Measurements from ENCODE around the gene MYBPHL. TPM values are rescaled to one million over a fixed set of nuclear protein-coding genes. Genes with fewer than 3 reads are reported as not detected.

The MYBPHL gene
- total RNA-seq, 2 experiments from 2014 or later, result not detected

- Mint-ChIP-seq H3K27me3 (ENCODE audit: low read depth) (no peaks in the 10 kb centered on the region), H3K9me3 (ENCODE audit: insufficient read depth) (no peaks in the 10 kb centered on the region), H3K4me1 (ENCODE audit: low read depth) (no peaks in the 10 kb centered on the region), H3K36me3 (ENCODE audit: low read depth) (no peaks in the 10 kb centered on the region), H3K27ac (no peak overlapping the region), H3K4me3 (no peak overlapping the region)
- ATAC-seq, result no peak
- POLR2A ChIA-PET, result no interaction called here
- CTCF ChIA-PET, result no interaction called here
- no peak for DNase-seq
Measured at GRCh38 chr1:109301874-109302273, 4.9 kb downstream of the MYBPHL start.

- no peak overlapping the region for H3K27ac Mint-ChIP-seq
- H3K9me3 Mint-ChIP-seq (ENCODE audit: insufficient read depth), result no peaks in the 10 kb centered on the region
- no peak for DNase-seq
- H3K36me3 Mint-ChIP-seq (ENCODE audit: low read depth), result no peaks in the 10 kb centered on the region
- ChIA-PET CTCF (interaction anchor here (1.8 kb wide), 1 partner anchor 23 kb away, joined by 4 read pairs; no protein-coding TSS in a partner anchor), POLR2A (no interaction called here)
- H3K4me3 Mint-ChIP-seq, result no peak overlapping the region
- H3K27me3 Mint-ChIP-seq (ENCODE audit: low read depth), result peaks cover under 1% of the 10 kb centered on the region
- H3K4me1 Mint-ChIP-seq (ENCODE audit: low read depth), result peaks cover under 1% of the 10 kb centered on the region
- ATAC-seq, result no peak
Measured at GRCh38 chr1:109300650-109301151, 6.1 kb downstream of the MYBPHL start.

- H3K9me3 Mint-ChIP-seq (ENCODE audit: insufficient read depth), result no peaks in the 10 kb centered on the region
- H3K36me3 Mint-ChIP-seq (ENCODE audit: low read depth), result no peaks in the 10 kb centered on the region
- ATAC-seq, result no peak
- H3K4me3 Mint-ChIP-seq, result no peak overlapping the region
- peaks cover 8% of the 10 kb centered on the region for H3K27me3 Mint-ChIP-seq (ENCODE audit: low read depth)
- H3K27ac Mint-ChIP-seq, result no peak overlapping the region
- no peak for DNase-seq
- H3K4me1 Mint-ChIP-seq (ENCODE audit: low read depth), result peaks cover 2% of the 10 kb centered on the region
- CTCF ChIA-PET, result interaction anchor here (1.8 kb wide), 1 partner anchor 22 kb away, joined by 4 read pairs; no protein-coding TSS in a partner anchor
- POLR2A ChIA-PET, result no interaction called here
Measured at GRCh38 chr1:109299558-109300343, 7.1 kb downstream of the MYBPHL start.

- no peaks in the 10 kb centered on the region for H3K36me3 Mint-ChIP-seq (ENCODE audit: low read depth)
- H3K4me1 Mint-ChIP-seq (ENCODE audit: low read depth), result peaks cover 2% of the 10 kb centered on the region
- no peaks in the 10 kb centered on the region for H3K9me3 Mint-ChIP-seq (ENCODE audit: insufficient read depth)
- peaks cover 16% of the 10 kb centered on the region for H3K27me3 Mint-ChIP-seq (ENCODE audit: low read depth)
- H3K4me3 Mint-ChIP-seq, result no peak overlapping the region
- ATAC-seq (no peak), DNase-seq (no peak)
- ChIA-PET CTCF (interaction anchor here (1.8 kb wide), 1 partner anchor 22 kb away, joined by 4 read pairs; no protein-coding TSS in a partner anchor), POLR2A (no interaction called here)
- no peak overlapping the region for H3K27ac Mint-ChIP-seq
Measured at GRCh38 chr1:109298666-109299557, 7.9 kb downstream of the MYBPHL start.

GRCh38 chr1:109296782-109297181 is 10.0 kb downstream of the MYBPHL start:
- ATAC-seq, result no peak
- POLR2A ChIA-PET, result no interaction called here
- no peaks in the 10 kb centered on the region for H3K9me3 Mint-ChIP-seq (ENCODE audit: insufficient read depth)
- H3K4me1 Mint-ChIP-seq (ENCODE audit: low read depth), result peaks cover 2% of the 10 kb centered on the region
- DNase-seq, result no peak
- CTCF ChIA-PET, result interaction anchor here (1.2 kb wide), 1 partner anchor 20 kb away, joined by 4 read pairs; no protein-coding TSS in a partner anchor
- H3K4me3 Mint-ChIP-seq, result no peak overlapping the region
- H3K27ac Mint-ChIP-seq, result no peak overlapping the region
- peaks cover 20% of the 10 kb centered on the region for H3K27me3 Mint-ChIP-seq (ENCODE audit: low read depth)
- H3K36me3 Mint-ChIP-seq (ENCODE audit: low read depth), result no peaks in the 10 kb centered on the region

- no peak for DNase-seq
- no peak overlapping the region for H3K27ac Mint-ChIP-seq
- ATAC-seq, result no peak
- peaks cover 20% of the 10 kb centered on the region for H3K27me3 Mint-ChIP-seq (ENCODE audit: low read depth)
- no peaks in the 10 kb centered on the region for H3K9me3 Mint-ChIP-seq (ENCODE audit: insufficient read depth)
- POLR2A ChIA-PET, result no interaction called here
- no peak overlapping the region for H3K4me3 Mint-ChIP-seq
- CTCF ChIA-PET, result no interaction called here
- peaks cover 2% of the 10 kb centered on the region for H3K4me1 Mint-ChIP-seq (ENCODE audit: low read depth)
- H3K36me3 Mint-ChIP-seq (ENCODE audit: low read depth), result no peaks in the 10 kb centered on the region
Measured at GRCh38 chr1:109295712-109296415, 10.9 kb downstream of the MYBPHL start.

GRCh38 chr1:109294481-109294880 is 12.3 kb downstream of the MYBPHL start:
- H3K9me3 Mint-ChIP-seq (ENCODE audit: insufficient read depth), result no peaks in the 10 kb centered on the region
- no peaks in the 10 kb centered on the region for H3K36me3 Mint-ChIP-seq (ENCODE audit: low read depth)
- H3K27ac Mint-ChIP-seq, result no peak overlapping the region
- ChIA-PET CTCF (no interaction called here), POLR2A (no interaction called here)
- H3K4me3 Mint-ChIP-seq, result no peak overlapping the region
- peaks cover 2% of the 10 kb centered on the region for H3K4me1 Mint-ChIP-seq (ENCODE audit: low read depth)
- no peak for DNase-seq
- ATAC-seq, result no peak
- H3K27me3 Mint-ChIP-seq (ENCODE audit: low read depth), result peaks cover 22% of the 10 kb centered on the region

GRCh38 chr1:109293026-109293425 is 13.8 kb downstream of the MYBPHL start:
- ATAC-seq, result no peak
- CTCF ChIA-PET, result interaction anchor here (1.5 kb wide), 1 partner anchor 108 kb away, joined by 3 read pairs; no protein-coding TSS in a partner anchor
- no peak for DNase-seq
- Mint-ChIP-seq H3K27ac (no peak overlapping the region), H3K36me3 (ENCODE audit: low read depth) (no peaks in the 10 kb centered on the region), H3K4me3 (no peak overlapping the region), H3K9me3 (ENCODE audit: insufficient read depth) (no peaks in the 10 kb centered on the region), H3K4me1 (ENCODE audit: low read depth) (peaks cover 2% of the 10 kb centered on the region), H3K27me3 (ENCODE audit: low read depth) (peaks cover 31% of the 10 kb centered on the region)
- POLR2A ChIA-PET, result no interaction called here

GRCh38 chr1:109292364-109292763 is 14.4 kb downstream of the MYBPHL start:
- H3K27me3 Mint-ChIP-seq (ENCODE audit: low read depth), result peaks cover 35% of the 10 kb centered on the region
- no peak for DNase-seq
- no peak overlapping the region for H3K27ac Mint-ChIP-seq
- H3K9me3 Mint-ChIP-seq (ENCODE audit: insufficient read depth), result no peaks in the 10 kb centered on the region
- POLR2A ChIA-PET, result no interaction called here
- H3K36me3 Mint-ChIP-seq (ENCODE audit: low read depth), result no peaks in the 10 kb centered on the region
- H3K4me3 Mint-ChIP-seq, result no peak overlapping the region
- H3K4me1 Mint-ChIP-seq (ENCODE audit: low read depth), result peaks cover 2% of the 10 kb centered on the region
- no peak for ATAC-seq
- CTCF ChIA-PET, result interaction anchor here (1.5 kb wide), 1 partner anchor 109 kb away, joined by 3 read pairs; no protein-coding TSS in a partner anchor

- POLR2A ChIA-PET, result no interaction called here
- no peak overlapping the region for H3K27ac Mint-ChIP-seq
Measured at GRCh38 chr1:109290998-109291397, 15.8 kb downstream of the MYBPHL start.

GRCh38 chr1:109290137-109290536 is 16.7 kb downstream of the MYBPHL start:
- CTCF ChIA-PET, result interaction anchor here (1.5 kb wide), 1 partner anchor 109 kb away, joined by 5 read pairs; no protein-coding TSS in a partner anchor
- no peaks in the 10 kb centered on the region for H3K4me1 Mint-ChIP-seq (ENCODE audit: low read depth)
- H3K27me3 Mint-ChIP-seq (ENCODE audit: low read depth), result peaks cover 33% of the 10 kb centered on the region
- H3K4me3 Mint-ChIP-seq, result no peak overlapping the region
- ATAC-seq (no peak), DNase-seq (no peak)
- H3K27ac Mint-ChIP-seq, result no peak overlapping the region
- H3K9me3 Mint-ChIP-seq (ENCODE audit: insufficient read depth), result no peaks in the 10 kb centered on the region
- POLR2A ChIA-PET, result no interaction called here
- H3K36me3 Mint-ChIP-seq (ENCODE audit: low read depth), result no peaks in the 10 kb centered on the region

More at GRCh38 chr1:109290998-109291397, 15.8 kb downstream of the MYBPHL start:
- DNase-seq (no peak), ATAC-seq (no peak)
- H3K4me3 Mint-ChIP-seq, result no peak overlapping the region
- no peaks in the 10 kb centered on the region for H3K36me3 Mint-ChIP-seq (ENCODE audit: low read depth)
- H3K27me3 Mint-ChIP-seq (ENCODE audit: low read depth), result peaks cover 37% of the 10 kb centered on the region
- H3K4me1 Mint-ChIP-seq (ENCODE audit: low read depth), result peaks cover 2% of the 10 kb centered on the region
- H3K9me3 Mint-ChIP-seq (ENCODE audit: insufficient read depth), result no peaks in the 10 kb centered on the region
- CTCF ChIA-PET, result interaction anchor here (1.5 kb wide), 1 partner anchor 108 kb away, joined by 5 read pairs; no protein-coding TSS in a partner anchor

Measured in activated CD8-positive, alpha-beta T cell treated with anti-CD3 and anti-CD28 coated beads, Interleukin-2, amount 10 ng/mL, durations not matched to agents 7 days and 5 days (primary cell).